ENCODE data around the gene PTPRT.
A peak's percentile ranks its signal among the peaks of the same experiment; 100 is the strongest.

The PTPRT gene

DNA sequence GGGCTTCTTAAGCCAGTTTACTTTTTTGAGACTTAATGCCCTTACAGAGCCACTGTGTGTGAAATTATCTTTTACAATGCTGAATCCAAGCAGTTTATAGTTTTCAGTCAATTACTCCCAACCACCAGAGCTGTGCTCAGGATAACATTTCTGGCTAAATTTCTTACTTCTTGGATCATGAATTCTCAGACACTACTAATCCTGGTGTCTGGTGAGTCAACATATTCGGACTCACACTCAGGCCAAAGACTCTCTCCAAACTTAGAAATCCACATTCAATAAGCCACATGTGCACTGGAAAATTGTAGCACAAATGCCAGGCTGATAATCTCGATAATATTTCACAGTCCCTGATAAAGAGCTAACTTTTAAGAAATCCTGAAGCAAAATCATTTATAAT, 49.0 kb downstream of the PTPRT start:
- H3K4me3 ChIP-seq (ENCODE audit: low read length) = no peak overlapping the region
- no peak for DNase-seq (ENCODE audit: low read depth, low spot score)

DNA sequence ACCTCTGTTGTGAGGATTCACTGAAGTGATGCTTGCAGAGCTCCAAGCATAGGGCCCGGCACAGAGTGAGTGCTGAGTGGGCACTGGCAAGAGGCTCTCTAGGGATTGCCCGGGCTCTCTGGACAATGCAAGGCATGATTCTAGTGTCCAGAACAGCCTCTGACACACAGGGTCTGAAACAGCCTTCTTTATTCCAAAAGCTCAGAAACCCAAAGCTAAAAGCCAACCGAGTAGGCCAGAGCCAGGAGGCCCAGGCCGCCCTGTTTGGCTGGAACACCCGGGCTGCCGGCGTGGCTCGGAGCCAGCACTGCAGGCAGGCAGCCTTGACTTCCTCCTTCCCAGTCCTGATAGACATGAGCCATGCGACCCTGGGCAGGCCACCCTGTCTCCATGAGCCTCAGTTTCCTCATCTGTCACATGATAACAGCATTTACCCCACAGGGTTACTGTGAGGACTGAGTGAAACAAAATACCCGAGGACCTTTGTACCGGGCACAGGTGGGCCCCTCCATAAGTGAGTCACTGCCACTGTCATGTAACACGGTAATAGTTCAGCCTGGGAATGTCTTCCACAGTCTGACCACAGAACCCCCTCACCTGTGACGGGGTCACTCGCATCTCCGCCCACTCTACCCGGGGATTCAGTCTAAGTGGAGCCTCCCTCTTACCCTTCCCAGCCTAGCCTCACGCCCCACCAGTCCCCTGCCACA, 51.5 kb downstream of the PTPRT start:
- H3K4me3 ChIP-seq (ENCODE audit: low read length) = no peak overlapping the region

DNA sequence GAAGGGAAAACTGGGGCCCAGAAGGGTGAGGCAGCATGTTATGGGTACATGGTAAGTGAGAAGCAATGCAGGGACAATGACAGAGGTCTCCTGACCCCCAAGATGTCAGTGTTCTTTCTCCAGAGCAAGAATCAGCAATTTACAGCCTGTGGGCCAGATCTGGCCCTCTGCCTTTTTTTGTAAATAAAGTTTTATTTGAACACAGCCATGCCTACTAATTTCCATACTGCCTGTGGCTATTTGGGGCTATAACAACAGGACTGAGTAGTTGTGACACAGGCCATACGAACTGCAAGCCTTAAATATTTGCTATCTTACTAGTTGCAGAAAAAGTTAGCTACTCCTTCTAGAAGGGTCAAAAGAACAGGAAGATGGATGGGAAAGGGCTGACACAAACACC, 52.5 kb downstream of the PTPRT start:
- DNase-seq (ENCODE audit: low read depth, low spot score) = no peak
- H3K4me3 ChIP-seq (ENCODE audit: low read length) = no peak overlapping the region

More for the DNA sequence above, 51.5 kb downstream of the PTPRT start:
- DNase-seq (ENCODE audit: low read depth, low spot score) = no peak

DNA sequence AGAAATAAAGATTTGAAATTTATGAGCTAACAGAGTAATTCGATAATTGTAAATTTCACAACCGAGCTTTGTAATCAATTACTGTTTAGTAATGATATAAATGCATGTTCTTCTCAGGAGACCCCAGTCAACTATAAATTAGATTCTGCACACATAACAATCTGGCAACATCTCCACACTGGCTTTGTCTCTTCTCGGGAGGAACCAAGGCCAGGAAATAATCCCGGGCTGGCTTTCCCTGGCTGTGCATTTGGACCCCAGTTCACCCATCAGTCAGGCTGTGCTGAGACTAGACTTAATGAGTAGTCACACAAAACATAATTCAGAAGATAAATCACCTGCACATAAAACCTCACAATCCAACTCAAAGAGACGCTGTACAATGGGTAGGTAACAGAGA, 65.5 kb downstream of the PTPRT start:
- H3K4me3 ChIP-seq (ENCODE audit: low read length) = no peak overlapping the region
- DNase-seq (ENCODE audit: low read depth, low spot score) = no peak

DNA sequence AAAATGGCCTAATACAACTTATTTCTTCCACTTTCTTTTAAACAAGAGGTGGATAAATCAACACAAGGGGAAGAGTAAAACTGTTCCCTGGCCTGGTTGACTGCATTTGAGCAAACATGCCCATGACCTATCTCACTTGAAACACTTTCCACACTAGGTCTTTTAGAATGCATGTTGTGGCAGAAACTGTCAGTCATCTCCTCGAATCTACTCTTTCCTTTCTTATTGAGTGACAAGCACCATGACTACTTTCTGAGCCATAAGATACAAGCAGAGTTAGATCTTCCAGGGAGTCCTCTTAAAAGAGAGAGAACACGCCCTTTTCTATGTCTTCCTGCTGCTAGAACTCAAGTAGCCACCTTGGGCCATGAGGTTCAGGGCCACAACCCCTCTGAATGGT, 66.5 kb downstream of the PTPRT start:
- DNase-seq (ENCODE audit: low read depth, low spot score) = no peak
- H3K4me3 ChIP-seq (ENCODE audit: low read length) = no peak overlapping the region

DNA sequence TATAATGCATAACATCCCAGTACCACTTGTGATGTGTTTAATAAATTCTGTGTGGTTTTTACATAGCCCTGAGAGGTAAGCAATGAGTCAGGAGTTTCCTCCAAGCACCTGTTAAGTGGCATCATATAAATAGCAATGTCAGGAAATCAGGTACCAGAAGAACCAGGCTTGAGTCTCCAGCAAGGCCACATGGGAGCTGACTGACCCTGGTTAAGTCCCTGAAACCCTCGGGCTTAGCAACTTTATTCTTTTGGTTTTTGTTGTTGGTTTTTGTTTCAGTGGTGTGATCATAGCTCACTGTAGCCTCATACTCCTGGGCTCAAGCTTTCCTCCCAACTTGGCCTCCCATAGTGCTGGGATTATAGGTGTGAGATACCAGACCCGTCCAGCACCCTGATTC, 70.0 kb downstream of the PTPRT start:
- no peak overlapping the region for H3K4me3 ChIP-seq (ENCODE audit: low read length)
- no peak for DNase-seq (ENCODE audit: low read depth, low spot score)

DNA sequence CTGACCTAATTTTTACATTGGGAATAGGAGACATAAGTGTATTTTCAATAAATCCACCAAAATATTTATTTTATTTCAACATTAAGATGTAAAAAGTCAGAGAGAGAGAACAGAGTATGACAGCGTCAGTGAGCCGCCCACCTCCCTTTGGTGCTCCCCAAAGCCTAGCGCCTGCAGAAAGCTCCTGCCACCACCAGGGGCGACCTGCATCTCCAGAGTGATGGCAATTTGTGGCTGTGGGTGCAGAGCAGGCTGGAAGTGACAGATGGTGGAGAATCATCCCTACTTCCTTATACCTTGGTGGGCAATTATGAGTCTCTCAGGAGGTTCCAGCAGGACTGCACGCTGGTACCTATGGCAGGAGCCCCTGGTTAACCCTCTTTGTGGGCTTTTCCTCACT, 87.3 kb downstream of the PTPRT start:
- DNase-seq (ENCODE audit: low read depth, low spot score) = peak; percentile 4
- H3K4me3 ChIP-seq (ENCODE audit: low read length) = no peak overlapping the region

DNA sequence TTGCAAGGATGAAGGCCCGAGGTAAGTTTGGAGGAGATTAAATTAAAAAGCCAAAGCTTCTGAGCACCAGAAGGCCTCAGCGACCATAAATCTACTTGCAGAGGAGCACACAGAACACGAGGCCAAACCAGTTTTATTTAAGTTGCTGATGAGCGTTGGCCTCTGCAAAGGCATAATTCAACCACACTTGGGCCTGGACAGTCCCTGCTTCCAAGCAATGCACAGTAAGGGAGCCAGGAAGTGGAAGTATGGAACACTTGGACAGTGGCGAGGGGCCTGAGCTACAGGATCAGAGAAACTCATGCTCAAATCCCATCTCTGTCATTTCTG, 92.8 kb downstream of the PTPRT start:
- no peak overlapping the region for H3K4me3 ChIP-seq (ENCODE audit: low read length)
- DNase-seq (ENCODE audit: low read depth, low spot score) = no peak

DNA sequence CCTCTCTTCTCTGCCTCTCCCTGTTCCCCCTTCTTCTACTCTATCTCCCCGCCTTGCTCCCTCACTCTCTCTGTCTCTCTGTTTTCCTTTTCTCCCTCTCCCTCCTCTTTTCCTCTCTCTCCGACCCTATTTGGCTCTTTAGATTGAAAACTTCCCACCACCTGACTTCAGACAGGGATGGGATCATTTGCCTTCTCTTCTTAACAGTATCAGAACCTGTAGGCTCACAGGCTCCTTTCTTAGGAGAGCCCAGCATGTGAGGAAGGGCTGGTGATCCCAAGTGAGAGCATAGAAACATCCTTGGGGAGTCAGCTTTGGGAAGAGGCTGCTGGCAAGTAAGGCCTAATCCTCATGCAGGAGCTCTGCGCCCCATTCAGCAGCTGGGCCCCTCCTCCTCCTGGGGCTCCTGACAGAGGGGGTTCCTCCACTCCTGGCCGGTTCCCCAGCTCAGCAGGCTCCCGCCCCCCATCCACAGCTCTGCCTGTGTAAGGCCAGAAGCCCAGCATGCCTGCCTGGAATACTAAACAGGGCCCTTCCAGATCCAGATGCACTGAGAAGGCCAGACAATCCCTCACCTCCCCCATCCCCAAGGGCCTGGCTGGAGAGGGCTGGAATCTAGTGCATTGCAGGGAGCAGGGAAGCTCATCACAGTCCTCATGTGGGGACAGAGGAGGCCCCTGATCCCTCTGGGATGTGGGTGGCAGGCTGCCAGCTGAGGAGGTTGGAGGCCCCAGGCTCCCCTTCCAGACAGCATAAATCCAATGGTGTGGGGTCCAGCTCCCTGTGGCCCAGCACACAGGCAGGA, 93.4 kb downstream of the PTPRT start:
- no peak overlapping the region for H3K4me3 ChIP-seq (ENCODE audit: low read length)
- no peak for DNase-seq (ENCODE audit: low read depth, low spot score)

DNA sequence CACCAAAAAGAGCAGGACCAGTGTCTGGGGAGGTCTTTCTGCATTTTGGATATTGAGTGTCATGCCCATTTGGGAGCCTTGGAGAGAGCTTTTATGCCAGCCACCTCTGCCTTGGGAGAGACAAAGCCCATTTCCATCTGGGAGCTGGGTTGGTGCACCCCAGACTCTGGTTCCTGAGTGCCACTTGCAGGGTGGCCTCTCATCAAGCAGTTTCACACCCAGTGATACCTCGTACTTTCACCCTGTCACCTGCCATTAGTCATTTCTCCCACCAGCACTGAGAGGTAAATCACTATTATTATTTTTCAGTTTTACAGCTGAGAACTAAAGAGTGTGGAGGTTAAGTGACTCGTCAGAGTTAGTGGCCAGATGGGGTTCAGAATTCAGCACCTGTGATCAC, 94.7 kb downstream of the PTPRT start:
- DNase-seq (ENCODE audit: low read depth, low spot score) = no peak
- H3K4me3 ChIP-seq (ENCODE audit: low read length) = no peak overlapping the region

DNA sequence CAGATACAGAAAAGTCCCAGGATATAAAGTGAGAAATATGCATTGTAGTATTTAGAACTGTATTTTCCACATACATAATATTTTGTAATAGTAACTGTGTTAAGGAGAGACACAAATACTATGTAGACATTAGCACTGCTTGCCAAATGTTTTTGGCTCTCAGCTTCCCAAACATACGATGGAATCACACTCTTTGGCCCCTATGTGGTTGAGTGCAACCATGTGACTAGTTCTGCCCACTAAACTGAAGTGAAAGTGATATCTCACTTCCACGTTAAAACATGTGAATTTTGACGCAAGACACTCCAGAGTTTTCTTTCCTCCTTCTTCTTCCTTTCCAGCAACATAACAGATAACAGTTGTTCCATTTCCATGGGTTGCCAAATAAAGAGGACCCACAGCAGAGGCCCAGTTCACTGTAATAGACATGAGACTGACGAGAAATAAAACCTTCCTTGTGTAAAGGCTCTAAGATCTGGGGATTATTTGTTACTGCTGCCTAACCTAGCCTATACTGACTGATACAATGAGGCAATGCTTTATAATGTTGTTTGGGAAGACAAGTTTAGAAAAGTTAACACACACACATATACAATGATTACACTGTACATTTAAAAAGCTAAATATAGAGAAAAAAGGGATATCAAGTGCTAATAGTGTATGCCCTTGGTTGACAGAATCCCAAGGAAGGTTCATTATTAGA, 97.2 kb downstream of the PTPRT start:
- no peak overlapping the region for H3K4me3 ChIP-seq (ENCODE audit: low read length)
- DNase-seq (ENCODE audit: low read depth, low spot score) = no peak

DNA sequence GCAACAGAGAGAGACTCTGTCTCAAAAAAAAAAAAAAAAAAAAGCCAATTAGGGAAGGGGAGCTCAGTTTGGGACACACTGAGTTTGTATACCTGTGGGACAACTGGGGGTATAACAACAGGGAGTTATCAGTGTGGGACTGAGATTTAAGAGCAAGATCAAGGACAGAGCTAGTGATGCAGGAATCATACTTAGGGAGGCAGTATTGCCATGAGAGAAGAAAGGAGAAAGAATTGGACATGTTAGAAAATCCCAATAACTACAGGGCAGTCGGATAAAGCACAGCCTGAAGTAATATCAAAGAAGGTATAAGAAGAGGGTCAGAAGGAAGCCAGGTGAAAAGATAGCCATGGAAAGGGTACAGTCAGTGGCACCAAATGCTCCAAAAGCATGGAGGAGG, 121.2 kb downstream of the PTPRT start:
- DNase-seq (ENCODE audit: low read depth, low spot score) = no peak
- no peak overlapping the region for H3K4me3 ChIP-seq (ENCODE audit: low read length)

DNA sequence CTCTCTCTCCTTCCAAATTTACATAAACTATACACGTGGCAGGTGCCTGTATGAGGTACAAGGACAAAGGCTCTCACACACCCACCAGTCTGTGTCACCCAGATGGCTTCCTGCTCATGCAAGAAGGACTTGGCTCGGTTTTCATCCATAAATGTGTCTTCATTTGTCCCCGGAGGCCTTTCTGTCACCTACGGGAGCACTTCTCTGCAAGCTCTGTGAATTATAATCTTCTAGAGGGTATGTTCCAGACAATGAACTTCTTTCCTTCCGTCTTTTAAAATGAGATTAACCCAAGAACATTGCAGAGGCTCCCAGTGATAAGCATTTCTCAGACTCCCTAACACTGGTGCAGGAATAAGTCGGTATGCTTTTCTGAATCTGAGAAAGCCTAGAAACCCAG, 123.6 kb downstream of the PTPRT start:
- H3K4me3 ChIP-seq (ENCODE audit: low read length) = no peak overlapping the region
- DNase-seq (ENCODE audit: low read depth, low spot score) = no peak

DNA sequence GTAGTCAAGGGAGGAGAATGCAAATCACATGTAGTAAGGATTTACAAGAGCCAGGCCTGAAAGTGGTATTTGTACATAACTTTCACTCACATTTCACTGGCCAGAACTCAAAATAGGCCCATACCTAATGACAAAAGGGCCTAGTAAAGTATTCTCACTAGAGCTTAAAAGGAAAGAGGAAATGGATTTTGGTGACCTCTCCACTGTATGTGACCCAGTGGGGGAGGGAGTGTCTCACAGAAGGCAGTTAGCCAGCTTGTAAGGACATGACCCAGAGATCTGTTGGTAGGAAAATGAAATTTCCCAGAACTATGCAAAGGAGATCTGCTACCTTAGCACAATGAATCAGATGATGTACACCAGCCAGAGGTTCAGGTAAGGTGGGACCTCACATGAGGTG, 124.4 kb downstream of the PTPRT start:
- DNase-seq (ENCODE audit: low read depth, low spot score) = no peak
- H3K4me3 ChIP-seq (ENCODE audit: low read length) = no peak overlapping the region

DNA sequence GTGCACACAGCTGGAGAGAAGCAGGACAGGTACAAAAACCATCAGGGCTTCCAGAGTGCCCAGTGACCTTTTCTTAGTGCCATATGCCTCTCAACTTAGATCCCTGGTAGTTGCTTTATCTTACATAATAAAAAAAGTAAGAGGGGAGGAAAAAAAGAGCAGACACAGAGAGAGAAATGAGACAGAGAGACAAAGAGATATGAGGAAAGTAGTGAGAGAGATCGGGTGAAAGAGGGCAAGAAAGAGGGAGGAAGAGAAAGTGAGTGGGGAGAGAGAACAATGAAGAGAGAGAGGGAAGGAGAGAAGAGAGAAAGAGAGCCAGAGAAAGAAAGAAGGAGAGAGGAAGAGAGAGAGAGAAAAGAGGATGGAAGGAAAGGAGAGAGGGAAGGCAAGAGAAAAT, 131.6 kb downstream of the PTPRT start:
- H3K4me3 ChIP-seq (ENCODE audit: low read length) = no peak overlapping the region
- no peak for DNase-seq (ENCODE audit: low read depth, low spot score)

DNA sequence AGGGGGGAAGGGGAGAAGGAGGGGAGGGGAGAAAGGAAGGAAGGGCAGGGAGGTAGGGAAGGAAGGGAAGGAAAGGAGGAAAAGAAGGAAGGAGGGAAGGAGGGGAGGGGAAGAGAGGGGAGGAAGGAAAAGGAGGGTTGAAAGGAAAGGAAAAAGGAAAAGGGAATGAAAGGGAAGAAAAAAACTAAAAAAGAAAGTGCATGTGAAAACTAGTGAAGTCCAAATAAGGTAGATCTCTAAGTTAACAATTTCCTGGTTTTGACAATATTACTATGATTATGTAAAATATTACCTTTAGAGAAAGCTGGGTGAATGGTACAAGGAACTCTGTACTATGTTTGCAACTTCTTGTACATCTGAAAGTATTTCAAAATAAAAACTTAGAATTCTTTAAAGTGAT, 132.4 kb downstream of the PTPRT start:
- no peak overlapping the region for H3K4me3 ChIP-seq (ENCODE audit: low read length)
- no peak for DNase-seq (ENCODE audit: low read depth, low spot score)

DNA sequence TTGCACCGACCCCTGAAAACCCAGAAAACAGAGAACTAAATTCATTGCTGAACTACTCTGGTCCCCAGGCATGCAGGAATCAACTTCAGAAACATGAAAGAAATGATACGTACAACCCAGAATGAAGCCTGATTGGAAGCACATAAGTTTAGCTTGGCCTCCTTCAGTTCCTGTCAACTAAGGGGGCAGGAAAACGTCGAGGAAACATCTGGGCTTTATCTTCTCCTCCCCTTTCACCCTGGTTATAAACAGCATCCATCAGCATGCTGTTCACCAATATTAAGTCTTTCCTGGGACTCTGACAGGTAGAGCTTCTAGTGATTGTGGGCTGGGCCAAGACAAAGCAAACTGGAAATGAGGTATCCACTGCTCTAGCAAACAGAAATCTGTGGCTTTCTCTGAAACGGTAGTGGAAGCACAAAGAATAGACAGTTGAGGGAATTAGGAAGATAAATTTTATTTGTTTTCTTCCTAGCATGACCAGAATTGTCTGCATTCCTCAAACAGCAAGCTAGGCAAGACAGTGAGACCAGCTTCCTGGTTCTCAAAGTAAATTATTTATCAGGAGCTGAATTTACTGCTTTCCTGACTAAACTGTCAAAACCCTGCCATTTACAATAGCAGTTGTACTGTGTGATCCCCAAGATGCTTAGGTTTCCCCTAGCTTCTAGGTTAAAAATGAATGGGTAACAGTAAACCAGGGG, 134.4 kb downstream of the PTPRT start:
- no peak for DNase-seq (ENCODE audit: low read depth, low spot score)
- H3K4me3 ChIP-seq (ENCODE audit: low read length) = no peak overlapping the region

DNA sequence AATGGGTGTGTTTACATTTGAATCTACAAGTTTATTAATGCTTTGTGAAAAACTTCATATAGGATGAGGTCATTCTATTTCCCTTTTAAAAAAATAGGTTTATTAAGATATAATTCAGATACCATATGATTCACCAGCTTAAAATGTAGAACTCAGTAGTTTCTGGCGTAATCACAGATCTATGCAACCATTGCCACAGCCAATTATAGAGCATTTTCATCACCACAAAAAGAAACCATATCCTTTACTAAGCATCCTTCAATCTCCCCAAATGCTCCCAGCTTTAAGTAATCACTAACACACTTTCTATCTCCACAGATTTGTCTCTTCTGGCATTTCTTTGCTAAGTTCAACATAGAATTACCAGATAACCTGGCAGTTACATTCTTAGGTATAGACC, 137.2 kb downstream of the PTPRT start:
- no peak overlapping the region for H3K4me3 ChIP-seq (ENCODE audit: low read length)
- no peak for DNase-seq (ENCODE audit: low read depth, low spot score)

DNA sequence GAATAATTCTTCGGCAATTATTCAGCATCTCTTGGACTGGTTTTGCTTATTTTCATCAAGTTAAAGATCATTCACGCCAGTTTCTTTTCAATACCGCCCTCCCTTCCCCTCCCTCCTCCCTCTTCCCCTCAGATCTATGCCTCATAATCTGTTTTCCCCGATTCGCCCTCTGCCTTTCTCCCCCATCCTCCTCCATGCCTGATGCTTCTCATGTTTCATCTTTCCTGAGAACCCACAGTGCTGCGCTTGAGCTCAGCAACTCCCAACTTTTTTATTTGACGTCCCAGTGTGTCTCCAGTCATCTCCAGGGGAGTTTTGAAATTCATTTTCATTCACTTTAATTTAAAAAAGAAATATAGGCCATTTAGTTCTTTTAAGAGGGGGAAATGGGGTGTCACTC, 142.7 kb downstream of the PTPRT start:
- H3K4me3 ChIP-seq (ENCODE audit: low read length) = no peak overlapping the region
- no peak for DNase-seq (ENCODE audit: low read depth, low spot score)

DNA sequence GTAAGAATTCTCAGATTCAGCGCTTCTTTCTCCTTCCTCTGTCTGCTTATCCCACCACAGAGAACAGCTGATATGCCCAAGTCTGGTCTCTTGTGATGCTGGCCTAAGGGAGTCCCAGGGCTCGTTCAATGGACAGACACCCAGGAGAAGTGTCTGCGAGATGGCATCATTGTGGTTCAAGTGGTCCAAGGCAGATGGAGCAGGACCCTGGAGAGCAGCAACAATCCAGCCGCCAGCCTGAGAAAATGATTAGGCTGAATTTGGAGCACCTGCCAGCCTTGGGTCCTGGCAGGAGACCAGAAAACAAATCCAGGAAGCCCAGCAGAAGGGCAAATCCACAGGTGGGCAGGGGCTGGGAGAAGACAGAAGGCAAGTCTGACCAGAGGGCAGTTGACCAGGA, 145.8 kb downstream of the PTPRT start:
- no peak for DNase-seq (ENCODE audit: low read depth, low spot score)
- no peak overlapping the region for H3K4me3 ChIP-seq (ENCODE audit: low read length)

Measured in Jurkat, Clone E6-1 (cell line).